Measurements from ENCODE around the gene SLC36A3.

DNA sequence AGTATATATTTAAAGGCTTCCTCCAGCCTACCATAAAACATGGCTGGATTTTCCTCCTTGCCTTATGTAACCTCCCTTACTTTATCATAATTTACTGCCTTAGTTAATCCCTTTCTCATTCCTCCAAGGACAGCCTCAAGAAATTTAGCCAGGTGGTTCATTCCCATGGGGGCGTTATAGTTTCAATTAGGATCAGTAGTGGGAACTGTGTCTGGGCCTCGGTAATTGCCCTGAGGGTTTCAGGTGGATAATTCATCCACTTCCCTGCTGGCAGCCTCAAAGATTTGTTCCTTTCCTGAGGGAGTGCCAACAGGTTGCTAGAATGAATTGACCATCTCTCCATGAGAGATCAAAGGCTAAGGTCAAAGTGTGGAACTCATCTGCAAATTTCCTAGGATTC lies 54.9 kb downstream of the SLC36A3 start:
- TF ChIP-seq CTCF (IDR thresholded peaks at IDR 0.05): no peak
- no peak for TF ChIP-seq EZH2 (IDR thresholded peaks at IDR 0.05; ENCODE audit: borderline replicate concordance, insufficient read depth, low read depth, low read length, poor library complexity, severe bottlenecking)
